DND-41 (cell line): ENCODE measurements around the gene UBXN10.

ENCODE experiments used
- ATAC-seq: fragments of 200-7000 bp; cut with Tn5 transposase; 3 replicates; pipeline ENCODE4 v1.9.1; 2021; ENCODE audit warnings: low read depth; ENCODE audit not compliant: insufficient read depth
- DNase-seq: peaks from one replicate; pipeline ENCODE4 v3.0.0-alpha.2; 2020
- H2AFZ ChIP-seq: 2 replicates; pipeline ENCODE4 v1.6.0; 2012; ENCODE audit warnings: low read depth, low read length
- H3K27ac ChIP-seq: 2 replicates; pipeline ENCODE4 v1.5.1; 2012; ENCODE audit warnings: low read length, inconsistent platforms
- H3K27me3 ChIP-seq: fragments of 200-600 bp; sonication (generic); 2 replicates; pipeline ENCODE4 v1.6.0; 2012; ENCODE audit warnings: low read length, mild to moderate bottlenecking, inconsistent platforms; ENCODE audit not compliant: insufficient read depth, poor library complexity
- H3K36me3 ChIP-seq: 2 replicates; pipeline ENCODE4 v1.5.1; 2012; ENCODE audit warnings: low read length, inconsistent platforms; ENCODE audit not compliant: insufficient read depth
- H3K4me1 ChIP-seq: 2 replicates; pipeline ENCODE4 v1.5.1; 2012; ENCODE audit warnings: mild to moderate bottlenecking, low read length; ENCODE audit not compliant: insufficient read depth
- H3K4me2 ChIP-seq: 2 replicates; pipeline ENCODE4 v1.6.0; 2012; ENCODE audit warnings: mild to moderate bottlenecking, moderate library complexity, low read length, inconsistent platforms; ENCODE audit not compliant: insufficient read depth
- H3K4me3 ChIP-seq, 2 experiments: fragments of 200-600 bp in 1 of 2; shearing (Covaris generic) in 1 of 2; 2 replicates each; pipeline ENCODE4 v1.5.1; 2012 to 2016; ENCODE audit warnings: inconsistent platforms in 2 of 2, low read length in 2 of 2, mild to moderate bottlenecking in 2 of 2, low read depth in 1 of 2, moderate library complexity in 1 of 2
- H3K79me2 ChIP-seq: 2 replicates; pipeline ENCODE4 v1.6.0; 2012; ENCODE audit warnings: low read length, inconsistent platforms; ENCODE audit not compliant: insufficient read depth
- H3K9ac ChIP-seq: 2 replicates; pipeline ENCODE4 v1.6.0; 2012; ENCODE audit warnings: low read depth, mild to moderate bottlenecking, inconsistent platforms, low read length, moderate library complexity
- H3K9me3 ChIP-seq: 2 replicates; pipeline ENCODE4 v1.5.1; 2012; ENCODE audit warnings: low read length, moderate library complexity, mild to moderate bottlenecking, inconsistent platforms; ENCODE audit not compliant: insufficient read depth, severe bottlenecking
- H4K20me1 ChIP-seq: 2 replicates; pipeline ENCODE4 v1.6.0; 2012; ENCODE audit warnings: low read length; ENCODE audit not compliant: insufficient read depth
- EZH2 ChIP-seq: IDR thresholded peaks from 3 replicates; pipeline ENCODE4 v1.6.1; 2012; ENCODE audit warnings: borderline replicate concordance, low read depth, mild to moderate bottlenecking, moderate library complexity, low read length, inconsistent platforms; ENCODE audit not compliant: severe bottlenecking
- TF ChIP-seq, protein P1 (sequence below): IDR thresholded peaks from 2 replicates; pipeline ENCODE4 v1.5.1; 2012; ENCODE audit warnings: borderline replicate concordance, low read length, moderate library complexity, mild to moderate bottlenecking; ENCODE audit not compliant: poor library complexity, severe bottlenecking; ENCODE audit errors: extremely low read depth

The UBXN10 gene, protein sequence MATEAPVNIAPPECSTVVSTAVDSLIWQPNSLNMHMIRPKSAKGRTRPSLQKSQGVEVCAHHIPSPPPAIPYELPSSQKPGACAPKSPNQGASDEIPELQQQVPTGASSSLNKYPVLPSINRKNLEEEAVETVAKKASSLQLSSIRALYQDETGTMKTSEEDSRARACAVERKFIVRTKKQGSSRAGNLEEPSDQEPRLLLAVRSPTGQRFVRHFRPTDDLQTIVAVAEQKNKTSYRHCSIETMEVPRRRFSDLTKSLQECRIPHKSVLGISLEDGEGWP

DNA sequence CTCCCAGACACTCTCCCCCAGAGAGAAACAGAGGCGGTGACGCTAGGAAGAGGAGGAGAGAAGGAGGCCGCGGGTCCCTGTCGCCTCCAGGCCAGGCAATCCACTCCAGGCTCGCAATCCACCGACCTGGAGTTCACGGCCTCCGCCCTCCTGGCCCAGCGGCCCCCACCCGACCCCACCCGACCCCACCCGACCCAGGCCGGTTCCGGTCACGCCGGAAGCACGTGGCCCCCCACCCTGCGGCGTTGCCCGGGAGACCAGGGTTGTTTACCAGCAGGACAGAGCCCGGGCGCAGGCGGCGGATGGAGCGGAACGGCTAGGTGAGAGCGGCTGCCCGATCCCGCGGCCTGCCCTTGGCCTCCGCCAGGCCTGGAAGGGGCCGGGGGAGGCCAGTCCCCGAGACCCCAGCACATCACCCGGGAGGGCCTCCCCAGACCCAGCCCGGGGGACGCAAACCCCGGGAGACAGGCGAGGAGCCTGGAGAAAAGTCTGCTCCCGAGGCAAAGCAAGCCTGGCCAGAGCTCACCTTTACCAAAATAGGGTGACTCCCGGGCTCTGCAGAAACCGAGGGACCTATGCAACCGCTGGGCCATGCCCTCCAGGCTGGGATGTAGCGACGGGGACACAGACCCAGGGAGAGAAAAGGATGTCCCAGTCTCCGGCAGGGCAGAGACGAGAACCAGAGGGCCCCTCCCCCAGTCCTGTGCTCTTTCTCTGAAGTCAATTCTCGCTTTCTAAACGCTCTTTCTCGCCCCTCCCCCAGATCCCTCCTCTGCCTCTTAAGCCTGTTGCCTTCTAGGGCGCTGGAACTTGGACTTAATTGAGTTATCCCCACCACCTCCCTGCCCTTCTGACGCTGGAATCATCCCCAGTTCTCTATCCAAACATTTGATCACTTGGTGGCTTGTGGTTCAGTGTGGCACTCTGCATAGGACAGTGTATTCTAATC, at the start of gene UBXN10, which contains the start of gene PLA2G2C:
Gene UBXN10 (plus strand): TSS at position 263 of the 949 bp plus-strand sequence. CDS start 4,466 bp downstream, outside the sequence.
Gene PLA2G2C (minus strand): TSS at position 685 of the 949 bp plus-strand sequence. CDS start 9,155 bp downstream, outside the sequence.
- no peak within 1 kb of the TSS for H3K4me3 ChIP-seq
- no peaks in the 10 kb centered on the region for H3K36me3 ChIP-seq
- peak within 1 kb of the TSS; percentile 40 for H3K9ac ChIP-seq
- peaks cover 46% of the 10 kb centered on the region for H3K4me1 ChIP-seq
- peak within 1 kb of the TSS; percentile 37 for H3K4me2 ChIP-seq
- H3K27me3 ChIP-seq = no peaks in the 10 kb centered on the region
- no peaks in the 10 kb centered on the region for H3K79me2 ChIP-seq
- ATAC-seq (peak; percentile 43), DNase-seq (peak; percentile 74)
- no peaks in the 10 kb centered on the region for H4K20me1 ChIP-seq
- no peak for TF ChIP-seq EZH2
- TF ChIP-seq, protein P1, sequence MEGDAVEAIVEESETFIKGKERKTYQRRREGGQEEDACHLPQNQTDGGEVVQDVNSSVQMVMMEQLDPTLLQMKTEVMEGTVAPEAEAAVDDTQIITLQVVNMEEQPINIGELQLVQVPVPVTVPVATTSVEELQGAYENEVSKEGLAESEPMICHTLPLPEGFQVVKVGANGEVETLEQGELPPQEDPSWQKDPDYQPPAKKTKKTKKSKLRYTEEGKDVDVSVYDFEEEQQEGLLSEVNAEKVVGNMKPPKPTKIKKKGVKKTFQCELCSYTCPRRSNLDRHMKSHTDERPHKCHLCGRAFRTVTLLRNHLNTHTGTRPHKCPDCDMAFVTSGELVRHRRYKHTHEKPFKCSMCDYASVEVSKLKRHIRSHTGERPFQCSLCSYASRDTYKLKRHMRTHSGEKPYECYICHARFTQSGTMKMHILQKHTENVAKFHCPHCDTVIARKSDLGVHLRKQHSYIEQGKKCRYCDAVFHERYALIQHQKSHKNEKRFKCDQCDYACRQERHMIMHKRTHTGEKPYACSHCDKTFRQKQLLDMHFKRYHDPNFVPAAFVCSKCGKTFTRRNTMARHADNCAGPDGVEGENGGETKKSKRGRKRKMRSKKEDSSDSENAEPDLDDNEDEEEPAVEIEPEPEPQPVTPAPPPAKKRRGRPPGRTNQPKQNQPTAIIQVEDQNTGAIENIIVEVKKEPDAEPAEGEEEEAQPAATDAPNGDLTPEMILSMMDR = no peak
- peak within 1 kb of the TSS; percentile 74 for H3K27ac ChIP-seq
- no peaks in the 10 kb centered on the region for H3K9me3 ChIP-seq
- H2AFZ ChIP-seq = no peak within 1 kb of the TSS

DNA sequence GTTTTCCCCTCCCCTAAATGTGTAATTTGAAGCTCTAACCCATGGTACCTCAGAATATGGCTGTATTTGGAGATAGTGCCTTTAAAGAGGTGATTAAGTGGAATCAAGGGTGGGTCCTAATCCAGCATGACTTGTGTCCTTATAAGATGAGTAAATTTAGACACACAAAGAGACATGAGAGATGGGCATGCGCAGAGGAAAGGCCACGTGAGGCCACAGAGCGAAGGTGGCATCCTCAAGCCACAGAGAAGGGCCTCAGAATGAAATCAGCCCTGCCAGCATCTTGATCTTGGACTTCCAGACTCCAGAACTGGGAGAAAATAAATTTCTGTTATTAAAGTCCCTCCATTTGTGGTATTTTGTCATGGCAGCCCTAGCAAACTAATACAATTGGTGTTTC, 49.6 kb upstream of the UBXN10 start:
- H3K79me2 ChIP-seq = no peaks in the 10 kb centered on the region
- no peak for ATAC-seq
- no peak overlapping the region for H3K4me3 ChIP-seq
- H3K36me3 ChIP-seq = no peaks in the 10 kb centered on the region
- DNase-seq = no peak
- no peak overlapping the region for H2AFZ ChIP-seq
- peaks cover 3% of the 10 kb centered on the region; the same call in 1 of the 2 replicates for H4K20me1 ChIP-seq
- no peaks in the 10 kb centered on the region for H3K9me3 ChIP-seq
- no peak overlapping the region for H3K27ac ChIP-seq
- H3K4me2 ChIP-seq = no peak overlapping the region
- TF ChIP-seq, protein P1 = no peak
- TF ChIP-seq EZH2 = no peak
- peaks cover 6% of the 10 kb centered on the region for H3K27me3 ChIP-seq
- H3K9ac ChIP-seq = no peak overlapping the region
- H3K4me1 ChIP-seq = no peaks in the 10 kb centered on the region

DNA sequence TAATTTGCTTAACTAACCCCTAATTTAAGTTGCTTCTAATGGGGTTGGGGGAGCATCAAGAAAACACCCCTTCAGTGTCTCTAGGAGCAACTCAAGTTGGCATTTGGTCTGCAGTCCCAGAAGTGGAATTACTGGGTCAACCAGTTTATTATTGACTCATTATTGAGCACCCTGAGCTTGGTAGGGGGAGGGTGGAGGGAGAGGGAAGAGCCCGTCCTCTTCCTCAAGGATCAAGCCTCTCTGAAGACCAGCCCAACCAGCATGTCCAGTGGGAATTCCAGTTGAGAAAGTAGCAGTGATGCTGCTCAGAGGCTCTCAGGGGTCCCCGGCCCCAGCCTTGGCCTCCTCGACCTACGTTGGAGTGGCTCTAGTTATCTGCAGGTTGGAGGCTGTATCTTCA, 48.8 kb upstream of the UBXN10 start:
- Histone ChIP-seq H3K79me2 (no peaks in the 10 kb centered on the region), H3K27me3 (peaks cover 6% of the 10 kb centered on the region), H3K9ac (no peak overlapping the region), H3K36me3 (no peaks in the 10 kb centered on the region), H3K27ac (no peak overlapping the region), H3K4me3 (no peak overlapping the region), H3K4me2 (no peak overlapping the region), H3K4me1 (no peaks in the 10 kb centered on the region), H3K9me3 (no peaks in the 10 kb centered on the region), H4K20me1 (peaks cover 3% of the 10 kb centered on the region; the same call in 1 of the 2 replicates), H2AFZ (no peak overlapping the region)
- ATAC-seq (no peak), DNase-seq (no peak)
- TF ChIP-seq, protein P1 = no peak
- no peak for TF ChIP-seq EZH2
